ENCODE data around the gene C2CD4C.
"Not testable (repeated sequence)": the region's sequence is repeated elsewhere in the genome, so short reads cannot be mapped to it uniquely, and the experiment has no call there.

Gene C2CD4C

GRCh38 chr19:438416-438958, 29.5 kb upstream of the C2CD4C start:
- no peak for DNase-seq

DNA sequence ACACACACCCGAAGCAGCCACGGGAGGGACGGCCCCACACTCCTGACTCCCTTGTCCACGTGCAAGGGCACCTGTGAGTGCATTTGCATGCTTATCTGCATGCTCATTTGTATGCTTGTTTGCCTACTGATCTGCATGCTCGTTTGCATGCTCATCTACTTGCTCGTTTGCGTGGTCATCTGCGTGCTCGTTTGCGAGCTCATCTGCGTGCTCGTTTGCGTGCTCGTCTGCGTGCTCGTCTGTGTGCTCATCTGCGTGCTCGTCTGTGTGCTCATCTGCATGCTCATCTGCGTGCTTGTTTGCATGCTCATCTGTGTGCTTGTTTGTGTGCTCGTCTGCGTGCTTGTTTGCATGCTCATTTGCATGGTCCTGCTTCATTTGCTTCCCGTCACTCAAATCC, 28.1 kb upstream of the C2CD4C start:
- no peak for DNase-seq

DNA sequence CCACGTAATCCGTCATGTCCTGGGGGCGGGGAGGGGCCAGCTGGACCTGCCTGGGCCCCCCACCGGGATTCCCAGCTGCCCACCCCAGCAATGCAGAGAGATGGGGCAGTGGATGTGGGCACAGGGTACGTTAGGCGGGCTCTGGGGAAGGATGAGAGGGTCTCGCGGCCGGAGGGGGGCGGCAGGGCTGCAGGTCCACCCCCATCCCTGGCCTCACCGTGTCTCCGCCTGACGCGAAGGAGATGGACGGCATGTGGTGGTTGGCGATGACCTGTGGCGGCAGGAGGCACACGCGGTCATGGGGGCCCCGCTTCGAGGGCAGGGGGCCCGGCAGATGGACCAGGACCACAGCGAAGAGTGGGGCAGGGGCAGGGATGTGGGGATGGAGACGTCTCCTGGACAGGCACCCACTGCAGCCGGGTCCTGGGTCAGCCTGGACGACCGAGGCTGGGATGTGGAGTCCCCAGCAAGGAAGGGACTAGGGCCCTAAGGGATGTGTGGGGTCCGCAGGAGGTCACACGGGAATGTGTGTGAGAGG, 27.5 kb upstream of the C2CD4C start:
- no peak for DNase-seq

GRCh38 chr19:435707-436412, 26.9 kb upstream of the C2CD4C start:
- DNase-seq, result no peak

- DNase-seq, result no peak
Measured at GRCh38 chr19:435056-435706, 26.2 kb upstream of the C2CD4C start.

DNA sequence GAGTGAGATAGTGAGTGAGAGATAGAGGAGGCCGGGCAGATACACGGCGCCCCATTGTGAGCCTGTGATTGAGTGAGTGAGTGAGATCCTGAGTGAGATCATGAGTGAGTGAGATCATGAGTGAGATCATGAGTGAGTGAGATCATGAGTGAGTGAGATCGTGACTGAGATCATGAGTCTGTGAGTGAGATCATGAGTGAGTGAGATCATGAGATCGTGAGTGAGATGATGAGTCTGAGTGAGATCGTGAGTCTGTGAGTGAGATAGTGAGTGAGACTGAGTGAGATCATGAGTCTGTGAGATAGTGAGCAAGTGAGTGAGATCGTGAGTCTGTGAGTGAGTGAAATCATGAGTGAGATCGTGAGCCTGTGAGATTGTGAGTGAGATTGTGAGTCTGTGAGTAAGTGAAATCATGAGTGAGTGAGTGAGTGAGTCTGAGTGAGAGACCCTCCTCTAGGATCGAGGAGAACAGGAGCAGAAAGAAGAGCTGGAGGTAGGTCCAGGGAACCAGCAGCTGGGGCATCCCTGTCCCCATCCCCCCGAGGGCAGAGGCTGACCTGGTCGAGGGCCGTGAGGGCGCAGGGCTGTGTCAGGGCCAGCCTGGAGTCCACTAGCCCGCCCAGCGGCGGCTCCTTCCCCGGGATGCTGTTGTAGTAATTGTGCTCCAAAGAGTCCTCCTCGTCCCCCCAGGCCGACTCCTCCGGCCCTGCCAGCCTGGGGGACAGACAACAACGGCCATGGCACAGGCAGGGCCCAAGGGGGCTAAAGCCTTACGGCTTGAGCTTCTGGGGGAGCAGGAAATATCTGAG, 25.4 kb upstream of the C2CD4C start:
- no peak for DNase-seq

DNA sequence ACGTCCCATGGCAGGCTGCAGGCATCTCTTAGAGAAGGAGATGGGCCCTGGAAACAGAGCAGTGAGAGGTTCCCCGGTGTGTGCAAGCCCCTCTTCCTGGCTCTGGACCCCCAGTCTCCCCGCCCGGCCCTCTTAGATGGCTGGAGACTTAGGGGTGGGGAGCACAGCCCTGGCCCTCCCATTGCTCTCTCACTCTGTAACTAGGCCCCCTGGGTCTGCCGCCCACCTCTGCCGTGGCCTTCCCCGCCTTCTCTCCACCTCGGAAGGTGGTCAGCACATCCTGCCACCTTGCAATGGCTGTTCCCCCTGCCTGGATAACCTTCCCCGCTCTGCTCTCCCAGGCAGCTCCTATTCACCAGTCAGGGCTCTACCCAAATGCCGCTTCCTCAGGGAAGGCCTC, 21.8 kb upstream of the C2CD4C start:
- DNase-seq, result no peak

DNA sequence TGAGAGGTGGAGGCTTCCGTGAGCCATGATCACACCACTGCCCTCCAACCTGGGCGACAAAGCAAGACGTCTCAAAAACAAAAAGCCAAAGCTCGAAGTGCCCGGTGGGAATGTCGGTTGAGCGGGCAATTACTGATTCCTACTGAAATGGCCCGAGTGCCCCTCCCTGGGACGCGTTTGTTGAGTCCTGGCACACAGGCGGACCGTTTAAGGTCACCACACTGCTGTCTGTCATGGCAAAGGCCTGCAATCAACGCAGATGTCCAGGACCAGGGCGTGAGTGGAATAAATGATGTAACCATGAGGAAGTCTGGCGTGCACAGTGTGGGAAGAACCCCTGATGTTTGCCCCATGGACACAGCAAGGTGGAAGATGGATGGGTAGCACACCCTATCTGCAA, 19.2 kb upstream of the C2CD4C start:
- no peak for DNase-seq

DNA sequence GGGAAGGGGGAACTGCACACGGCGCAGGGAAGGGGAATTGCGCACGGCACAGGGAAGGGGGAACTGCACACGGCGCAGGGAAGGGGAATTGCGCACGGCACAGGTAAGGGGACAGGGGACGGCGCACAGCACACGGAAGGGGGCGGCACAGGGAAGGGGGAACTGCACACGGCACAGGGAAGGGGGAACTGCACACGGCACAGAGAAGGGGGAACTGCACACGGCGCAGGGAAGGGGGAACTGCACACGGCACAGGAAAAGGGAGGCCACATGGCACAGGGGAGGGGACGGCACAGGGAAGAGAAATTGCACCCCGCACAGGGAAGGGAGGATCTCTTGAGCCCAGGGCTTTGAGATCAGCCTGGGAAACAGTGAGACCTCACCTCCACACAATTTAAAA, 18.7 kb upstream of the C2CD4C start:
- DNase-seq, result not testable (repeated sequence)

GRCh38 chr19:426725-427445, 17.9 kb upstream of the C2CD4C start:
- DNase-seq, result no peak

- DNase-seq, result no peak
Measured at GRCh38 chr19:425056-425455, 16.1 kb upstream of the C2CD4C start.

- DNase-seq, result no peak
Measured at GRCh38 chr19:424546-424945, 15.6 kb upstream of the C2CD4C start.

DNA sequence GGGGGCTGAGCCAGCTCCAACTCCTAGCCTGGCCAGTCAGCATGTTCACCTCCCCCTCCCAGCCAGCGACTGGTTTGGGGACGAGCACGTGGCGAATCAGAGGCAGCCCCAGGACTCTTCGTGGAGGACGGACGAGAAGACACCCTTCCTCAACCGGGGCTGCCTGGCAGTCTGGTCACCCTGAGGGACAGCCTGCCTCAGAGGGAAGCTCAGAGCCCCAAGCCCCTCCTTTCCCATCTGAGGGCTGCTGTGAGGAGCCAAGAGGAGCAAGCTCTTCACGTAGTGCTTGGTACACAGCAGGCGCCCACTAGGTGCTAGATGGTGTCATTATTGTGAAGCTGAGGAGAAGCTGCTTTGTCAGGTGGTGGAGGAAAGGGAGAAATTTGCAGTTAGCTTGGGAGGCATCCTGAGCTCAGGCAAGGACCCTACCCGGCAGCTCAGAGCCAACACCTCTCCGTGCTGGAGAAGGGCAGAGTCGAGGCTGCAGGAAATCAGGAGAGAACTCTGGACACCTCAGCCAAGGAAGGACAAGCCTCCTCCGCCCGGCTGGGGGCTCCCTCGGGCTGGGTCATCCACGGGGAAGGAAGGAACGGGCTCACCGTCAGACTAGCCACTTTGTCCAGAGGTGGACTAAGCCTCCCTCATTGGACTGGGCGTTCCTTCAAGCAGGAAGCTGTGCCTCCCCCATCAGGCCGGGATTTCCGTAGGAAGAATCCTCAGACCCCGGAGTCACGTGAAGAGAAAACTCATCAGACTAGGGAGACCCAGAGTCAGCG, 14.9 kb upstream of the C2CD4C start:
- DNase-seq, result no peak

GRCh38 chr19:422917-423226, 13.9 kb upstream of the C2CD4C start:
- not testable (repeated sequence) for DNase-seq

DNA sequence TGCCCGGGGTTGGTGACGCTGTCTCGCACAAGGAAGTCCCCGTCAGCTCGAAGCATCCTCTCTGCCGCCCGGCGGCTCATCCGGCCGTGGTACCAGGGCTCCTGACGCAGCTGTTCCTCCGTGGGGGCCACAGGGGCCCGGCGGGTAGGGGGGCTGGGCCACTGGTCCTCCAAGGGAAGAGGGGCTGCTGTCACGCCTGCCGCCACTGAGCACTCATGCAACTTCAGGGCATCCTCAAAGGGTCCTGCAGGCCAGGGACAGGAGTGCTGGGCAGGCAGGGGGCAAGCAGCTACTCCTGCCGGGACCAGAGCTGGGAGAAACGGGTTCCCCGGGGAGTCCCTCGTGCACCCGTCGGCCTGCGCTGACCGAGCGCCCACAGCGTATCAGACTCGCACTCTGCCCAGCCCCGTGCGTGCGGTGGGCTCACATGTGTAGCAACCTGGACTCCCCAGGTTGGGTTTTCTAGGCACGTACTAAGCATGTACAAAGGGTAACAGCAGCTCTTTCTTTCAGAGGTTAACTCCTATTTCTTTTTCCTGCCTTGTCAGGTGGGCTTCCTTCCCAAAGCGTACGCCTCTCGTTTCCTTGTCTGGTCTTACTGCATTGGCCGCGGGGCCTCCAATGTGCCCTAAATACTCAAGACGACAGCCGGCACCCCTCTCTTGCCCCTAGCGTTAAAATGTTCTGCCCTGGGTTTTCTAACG, 13.4 kb upstream of the C2CD4C start:
- no peak for DNase-seq

DNA sequence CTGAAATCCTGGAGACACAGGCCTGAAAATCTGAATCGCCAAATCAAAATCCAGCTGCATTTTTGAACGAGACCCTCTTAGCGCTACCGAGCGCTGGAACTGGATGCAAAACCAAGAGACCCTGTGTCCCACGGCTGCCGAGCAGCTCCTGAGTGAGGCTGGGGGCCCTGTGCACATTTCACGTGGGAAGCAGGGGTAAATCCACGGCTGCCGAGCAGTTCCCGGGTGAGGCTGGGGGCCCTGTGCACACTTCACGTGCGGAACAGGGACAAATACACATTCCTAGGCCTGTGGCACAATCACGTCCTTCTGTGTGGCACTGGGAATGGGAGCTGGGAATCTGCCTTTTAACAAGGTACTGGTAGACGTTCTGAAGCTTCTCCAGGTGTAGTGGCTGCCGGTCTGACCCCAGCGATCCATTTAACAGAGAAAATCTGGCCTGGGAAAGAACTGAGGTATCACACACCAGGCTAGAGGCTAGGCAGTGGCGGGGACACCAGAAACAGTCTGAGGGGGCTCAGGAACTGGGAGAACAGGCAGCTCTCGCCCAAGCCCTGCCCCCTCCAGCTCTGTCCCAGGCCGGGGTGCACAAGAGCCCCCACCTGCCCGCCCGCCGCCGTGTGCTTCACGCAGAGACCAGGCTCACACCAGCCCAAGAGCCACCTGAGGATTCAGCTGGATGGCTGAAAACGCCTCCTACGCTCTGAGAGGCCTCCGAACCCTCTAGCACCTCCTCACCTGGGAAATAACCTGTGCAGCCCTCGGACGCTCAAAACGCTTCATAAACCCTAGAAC, 11.0 kb upstream of the C2CD4C start:
- DNase-seq, result no peak

DNA sequence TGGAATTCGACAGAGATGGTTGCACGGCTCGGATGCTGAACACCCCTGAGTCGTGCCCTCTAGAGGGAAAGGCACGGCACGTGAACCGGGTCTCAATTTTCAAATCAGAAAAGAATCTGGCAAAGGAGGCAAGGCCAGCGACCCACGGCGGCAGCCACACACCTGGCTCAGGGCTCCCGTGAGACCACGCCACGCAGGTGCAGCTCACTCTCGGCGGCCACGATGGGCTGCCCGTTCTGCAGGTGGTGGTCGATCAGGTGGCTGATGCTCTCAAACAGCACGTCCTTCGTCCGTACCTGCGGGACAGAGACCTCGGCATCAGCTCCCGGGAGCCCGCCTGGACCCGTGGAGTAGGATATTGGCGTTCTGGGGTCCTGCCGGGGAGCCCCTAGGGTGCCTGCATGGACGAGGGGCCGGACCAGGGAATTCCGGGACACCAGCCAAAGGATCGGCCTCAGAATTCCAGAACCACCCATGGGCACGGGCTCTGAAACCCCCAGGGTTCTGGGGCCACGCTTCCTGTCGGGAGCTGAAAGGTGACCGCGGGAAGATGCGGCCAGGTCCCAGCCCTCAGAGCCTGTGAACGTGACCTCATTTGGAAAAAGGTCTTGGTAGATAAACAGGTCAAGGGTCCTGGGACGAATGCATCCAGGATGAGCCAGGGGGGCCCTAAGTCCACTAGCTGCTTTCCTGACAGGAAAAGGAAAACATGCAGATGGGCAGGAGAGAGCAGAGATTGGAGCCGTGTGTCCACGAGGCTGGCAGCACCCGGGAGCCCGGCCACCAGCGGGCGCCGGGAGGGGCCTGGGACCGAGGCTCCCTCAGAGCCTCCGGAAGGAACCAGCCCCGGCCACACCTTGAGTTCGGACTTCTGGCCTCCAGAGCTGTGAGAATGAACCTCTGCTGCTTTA, 10.1 kb upstream of the C2CD4C start:
- DNase-seq, result no peak

GRCh38 chr19:416416-416815, 7.5 kb upstream of the C2CD4C start:
- DNase-seq, result no peak

DNA sequence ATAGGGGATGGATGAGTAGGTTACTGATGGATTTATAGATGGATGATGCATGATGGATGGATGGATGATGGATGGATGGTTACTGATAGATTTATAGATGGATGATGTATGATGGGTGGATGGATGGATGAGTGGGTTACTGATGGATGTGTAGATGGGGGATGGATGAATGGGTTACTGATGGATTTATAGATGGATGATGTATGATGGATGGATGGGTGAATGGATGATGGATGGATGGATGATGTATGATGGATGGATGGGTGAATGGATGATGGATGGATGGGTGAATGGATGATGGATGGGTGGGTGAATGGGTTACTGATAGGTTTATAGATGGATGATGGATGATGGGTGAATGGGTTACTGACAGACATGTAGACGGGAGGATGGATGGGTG, 6.3 kb upstream of the C2CD4C start:
- DNase-seq, result no peak

Data from NK-92 treated with Interleukin-12 subunit alpha and Interleukin-12 subunit beta, amount 100 ng/mL, for 24 hours (cell line).